GM19395 (cell line): Measurements from ENCODE around the gene PAX5.
A peak's percentile ranks its signal among the peaks of the same experiment; 100 is the strongest.

Experiments
- ATAC-seq: cut with Tn5 transposase; IDR thresholded peaks from one replicate; pipeline ENCODE4 v1.9.1; 2021; ENCODE audit warnings: mild to moderate bottlenecking, moderate library complexity; ENCODE audit not compliant: unreplicated experiment

The PAX5 gene

DNA sequence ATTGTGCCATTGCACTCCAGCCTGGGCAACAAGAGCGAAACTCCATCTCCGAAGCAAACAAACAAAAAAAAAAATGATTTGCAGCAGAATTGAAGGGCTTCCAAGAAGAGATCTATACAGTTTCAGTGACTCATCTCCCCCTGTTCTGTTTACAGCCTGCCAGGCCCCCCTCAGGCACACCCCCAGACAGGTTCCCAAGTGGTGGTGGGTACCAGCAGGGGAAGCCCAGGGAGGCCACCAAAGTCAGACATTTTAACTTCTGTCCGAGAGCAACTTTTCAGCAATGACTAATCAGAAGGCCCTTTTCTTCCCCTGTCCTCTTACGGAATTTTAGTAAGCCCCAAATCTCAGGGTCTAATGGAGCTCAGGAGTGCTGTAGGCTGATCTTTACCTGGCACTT lies 98.7 kb downstream of the PAX5 start:
- peak; percentile 25 for ATAC-seq

- no peak for ATAC-seq
Observed at GRCh38 chr9:36934478-36935065, 99.5 kb downstream of the PAX5 start.

- ATAC-seq = no peak
Observed at GRCh38 chr9:36933676-36934215, 100.3 kb downstream of the PAX5 start.

GRCh38 chr9:36932198-36932597 lies 101.9 kb downstream of the PAX5 start:
- no peak for ATAC-seq

- ATAC-seq = no peak
Observed at GRCh38 chr9:36930941-36931340, 103.1 kb downstream of the PAX5 start.

- no peak for ATAC-seq
Observed at GRCh38 chr9:36929350-36929675, 104.8 kb downstream of the PAX5 start.

GRCh38 chr9:36928670-36929349 lies 105.3 kb downstream of the PAX5 start:
- no peak for ATAC-seq

- ATAC-seq = no peak
Observed at GRCh38 chr9:36928210-36928609, 105.9 kb downstream of the PAX5 start.

DNA sequence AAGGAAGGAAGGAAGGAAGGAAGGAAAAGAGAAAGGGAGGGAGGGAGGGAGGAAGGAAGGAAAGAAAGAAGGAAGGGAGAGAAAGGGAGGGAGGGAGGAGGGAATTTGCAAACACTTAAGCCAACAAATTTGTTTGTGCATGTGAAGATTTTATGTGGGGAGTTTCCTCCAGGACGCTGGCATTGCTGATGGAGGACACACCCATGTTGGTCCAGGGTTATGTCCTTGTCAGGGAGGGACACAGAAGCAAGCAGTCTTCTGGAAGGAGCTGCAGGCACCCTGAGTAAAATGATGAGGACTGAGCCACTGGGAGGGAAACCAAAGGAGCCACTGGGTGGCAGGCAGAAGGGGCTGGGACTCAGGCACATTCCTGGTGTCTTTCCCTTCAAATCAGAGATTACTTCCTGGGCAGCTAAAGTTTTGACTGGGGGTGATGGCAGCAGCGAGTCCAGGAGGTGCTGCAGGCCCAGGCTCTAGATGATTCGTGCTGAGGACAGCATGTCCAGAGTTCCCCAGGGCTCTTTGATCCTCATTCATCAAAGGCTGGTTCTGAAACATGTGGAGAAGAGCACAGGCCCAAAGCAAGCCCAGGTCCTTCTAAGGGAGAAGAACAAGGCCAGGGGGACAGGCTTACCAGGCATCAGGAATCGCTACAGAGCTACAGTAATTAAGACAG lies 109.2 kb downstream of the PAX5 start:
- ATAC-seq = no peak

DNA sequence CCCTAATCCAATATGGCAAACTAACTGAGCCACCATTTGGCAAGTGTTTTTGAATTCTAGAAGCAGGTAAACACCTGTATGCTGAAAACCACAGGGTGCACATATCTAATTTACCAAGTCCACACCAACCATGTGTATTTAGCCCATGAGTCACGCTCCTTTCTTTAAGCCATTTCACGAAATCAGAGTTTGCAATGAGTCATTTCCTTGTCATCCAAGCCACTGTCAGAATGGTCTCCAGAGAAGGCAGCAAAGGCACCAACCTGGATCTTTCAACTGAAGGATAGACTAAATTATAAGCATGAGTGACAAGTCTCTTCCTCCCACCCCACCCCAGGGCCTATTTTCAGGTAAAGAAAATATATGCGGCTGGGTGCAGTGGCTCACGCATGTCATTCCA lies 110.0 kb downstream of the PAX5 start:
- peak; percentile 50 for ATAC-seq

DNA sequence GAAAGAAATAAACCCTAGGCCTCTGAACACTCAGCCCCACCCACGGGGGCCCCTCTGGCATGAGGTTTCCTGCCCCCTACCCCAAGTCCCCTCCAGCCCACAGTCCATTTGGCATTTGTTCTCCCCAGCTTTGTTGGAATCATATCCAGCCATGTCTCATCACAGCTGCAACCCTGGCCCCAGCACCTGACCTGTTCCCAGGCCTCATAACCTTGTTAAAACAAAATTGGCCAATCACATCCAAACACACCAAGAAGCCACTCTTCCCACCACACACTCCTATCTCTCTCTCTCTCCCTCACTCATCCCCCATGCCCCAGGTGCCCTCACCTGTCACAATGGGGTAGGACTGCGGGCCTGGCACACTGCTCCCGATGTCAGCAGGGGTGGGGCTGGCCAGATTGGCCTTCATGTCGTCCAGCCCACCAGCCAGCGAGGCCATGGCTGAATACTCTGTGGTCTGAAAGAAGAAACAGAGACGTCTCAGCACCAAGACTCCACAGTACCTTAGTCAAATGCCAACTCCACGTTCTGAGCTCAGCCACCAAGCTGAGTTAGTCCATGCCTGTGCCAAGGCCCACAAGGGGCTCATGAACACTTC lies 110.9 kb downstream of the PAX5 start:
- ATAC-seq = no peak

DNA sequence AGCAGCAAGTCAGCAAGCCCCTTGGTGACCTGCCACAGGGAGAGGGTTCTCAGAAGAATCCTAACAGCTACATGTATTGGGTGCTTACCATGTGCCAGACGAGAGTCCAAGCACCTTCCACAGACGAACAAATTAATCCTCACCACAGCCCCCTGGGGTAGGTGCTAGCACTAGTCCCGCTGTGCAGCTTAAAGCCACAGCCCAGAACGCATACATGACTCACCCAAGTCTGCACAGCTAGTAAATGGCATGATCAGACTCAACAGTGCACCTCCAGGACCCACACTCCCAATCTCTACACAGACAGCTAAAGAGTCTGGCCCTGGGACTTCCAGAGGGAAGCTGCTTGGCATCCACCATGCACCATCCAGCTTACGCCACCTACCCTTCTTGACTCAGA lies 111.5 kb downstream of the PAX5 start:
- no peak for ATAC-seq

- ATAC-seq = no peak
Observed at GRCh38 chr9:36914212-36914577, 119.9 kb downstream of the PAX5 start.

GRCh38 chr9:36913393-36914211 lies 120.5 kb downstream of the PAX5 start:
- ATAC-seq = no peak

- no peak for ATAC-seq
Observed at GRCh38 chr9:36912620-36913019, 121.4 kb downstream of the PAX5 start.

DNA sequence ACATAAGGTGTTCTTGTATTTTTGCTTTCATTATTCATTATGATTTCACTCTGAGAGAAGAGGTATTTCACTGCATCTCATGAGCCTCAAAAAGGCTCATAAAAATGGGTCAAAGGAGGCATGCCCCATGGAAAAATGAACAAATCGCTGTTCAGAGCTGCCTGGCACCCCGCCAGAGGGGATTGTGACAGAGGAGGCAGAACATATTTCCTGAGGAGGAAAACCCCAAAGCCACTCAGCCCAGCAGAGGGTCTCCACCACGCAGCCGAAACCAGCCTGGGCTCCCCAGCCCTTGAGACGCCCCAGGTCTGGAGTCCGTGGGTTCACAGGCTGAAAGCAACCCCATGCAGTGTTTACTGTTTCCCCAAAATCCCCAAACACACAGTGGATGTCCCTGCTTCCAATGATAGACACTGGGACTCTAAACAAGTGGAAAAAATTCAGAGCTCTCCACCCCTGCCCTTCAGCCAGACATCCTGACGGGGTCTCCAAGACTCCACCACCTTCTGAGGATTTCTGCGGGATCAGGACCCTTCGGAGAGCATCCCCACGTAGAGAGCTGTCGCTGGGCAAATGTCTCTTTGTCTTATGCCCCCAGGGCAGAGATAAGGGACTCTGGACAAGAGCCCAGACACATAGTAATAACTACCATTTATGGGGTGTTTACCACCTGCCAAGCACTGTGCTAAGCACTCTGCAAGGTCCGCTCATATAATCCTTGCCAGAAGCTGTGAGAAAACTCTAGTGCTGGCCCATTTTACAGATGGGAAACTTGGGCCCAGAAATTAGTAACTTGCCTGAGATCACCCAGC lies 122.3 kb downstream of the PAX5 start:
- no peak for ATAC-seq

DNA sequence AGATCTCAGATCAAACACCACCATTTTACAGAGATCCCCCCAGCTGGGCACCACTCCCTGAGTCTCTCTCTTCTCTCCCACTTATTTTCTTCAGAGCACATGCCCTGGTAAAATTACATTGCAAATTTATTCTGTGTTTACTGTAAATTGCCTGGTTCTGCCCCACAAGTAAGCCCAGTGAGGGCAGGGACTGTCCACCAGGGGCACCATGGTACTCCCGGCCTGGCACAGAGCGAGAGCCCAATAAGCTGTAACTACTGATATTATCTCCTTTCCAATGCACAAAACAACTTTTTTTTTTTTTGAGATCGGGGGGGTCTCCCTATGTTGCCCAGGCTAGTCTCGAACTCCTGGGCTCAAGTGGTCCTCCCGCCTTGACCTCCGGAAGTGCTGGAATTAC lies 123.0 kb downstream of the PAX5 start:
- no peak for ATAC-seq

DNA sequence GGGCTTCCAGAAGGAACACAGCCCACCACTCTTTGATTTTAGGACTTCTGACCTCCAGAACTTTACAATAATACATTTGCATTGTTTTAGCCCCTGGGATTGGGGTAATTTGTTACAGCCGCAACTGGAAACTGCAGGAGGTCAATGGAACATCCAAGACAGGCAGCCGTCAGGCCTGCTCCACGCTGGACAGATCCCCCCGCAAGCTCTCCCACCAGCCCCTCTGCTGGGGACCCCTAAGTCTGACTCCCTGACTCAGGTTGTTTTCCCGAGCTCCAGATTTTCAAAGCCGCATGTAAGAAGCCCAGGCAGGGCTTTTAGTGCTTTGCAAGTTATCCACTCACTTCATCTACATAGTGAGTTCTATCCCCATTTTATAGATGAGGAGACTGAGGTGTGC lies 127.6 kb downstream of the PAX5 start:
- no peak for ATAC-seq

- no peak for ATAC-seq
Observed at GRCh38 chr9:36905101-36906066, 128.7 kb downstream of the PAX5 start.
